Measurements from ENCODE around the gene WDR86.

- TF ChIP-seq CTCF (optimal IDR thresholded peaks at IDR 0.05 in 1 of 3, IDR thresholded peaks at IDR 0.05 in 1 of 3, conservative IDR thresholded peaks at IDR 0.05 in 1 of 3; ENCODE audit: extremely low read depth in 1 of 3, insufficient read depth in 2 of 3, low read length in 3 of 3) (no peak), EZH2 (IDR thresholded peaks at IDR 0.05; ENCODE audit: low read length) (no peak)
These were observed 29.4 kb downstream of the WDR86 start for GRCh38 chr7:151380199-151381097.
